PC-3 (cell line): ENCODE results near the gene TGIF2. TPM values are rescaled to one million over a fixed set of nuclear protein-coding genes. Genes with fewer than 3 reads are reported as not detected.

ENCODE experiments used
- ATAC-seq: fragments of 200-7000 bp; cut with Tn5 transposase; 2 replicates; pipeline ENCODE4 v1.9.1; 2020; ENCODE audit warnings: mild to moderate bottlenecking, moderate library complexity
- BruUV-seq: library from RNA; stranded (reverse); fragments of 400-500 nt; replicated peaks from 2 replicates; lab custom pipeline; 2021; lab: Mats Ljungman, UMichigan
- CTCF ChIA-PET: fragments of 300-600 bp; sonication (Branson Sonifier 250); formaldehyde crosslinking; loops from one replicate; lab custom pipeline; 2022; ENCODE audit warnings: antibody characterized with exemption; lab: Charles Lee
- POLR2A ChIA-PET: fragments of 300-600 bp; sonication (Branson Sonifier 250); formaldehyde crosslinking; loops from one replicate; lab custom pipeline; 2022; ENCODE audit warnings: antibody characterized with exemption; ENCODE audit not compliant: unreplicated experiment; lab: Charles Lee
- DNase-seq: peaks from one replicate; pipeline ENCODE4 v3.0.0-alpha.2; 2015
- H2AFZ ChIP-seq: fragments of 300-600 bp; sonication (generic); 2 replicates; pipeline ENCODE4 v1.6.0; 2016; ENCODE audit warnings: antibody characterized with exemption, low read length
- H3F3A ChIP-seq: fragments of 300-600 bp; sonication (generic); one replicate; pipeline ENCODE4 v1.6.0; 2017; ENCODE audit warnings: antibody characterized with exemption, low read length, control low read depth, mild to moderate bottlenecking; ENCODE audit not compliant: unreplicated experiment
- H3K27ac ChIP-seq: fragments of 300-600 bp; sonication (generic); 2 replicates; pipeline ENCODE4 v1.5.1; 2016; ENCODE audit warnings: mild to moderate bottlenecking, low read length
- H3K27me3 ChIP-seq: fragments of 300-600 bp; sonication (generic); 2 replicates; pipeline ENCODE4 v1.6.1; 2016; ENCODE audit warnings: low read length, mixed read lengths
- H3K36me3 ChIP-seq: fragments of 300-600 bp; sonication (generic); 2 replicates; pipeline ENCODE4 v1.6.1; 2016; ENCODE audit warnings: low read depth, mixed run types, low read length, mixed read lengths
- H3K4me1 ChIP-seq: fragments of 300-600 bp; sonication (generic); 2 replicates; pipeline ENCODE4 v1.5.1; 2016; ENCODE audit warnings: low read length; ENCODE audit not compliant: insufficient read depth
- H3K4me2 ChIP-seq: fragments of 300-600 bp; sonication (generic); 2 replicates; pipeline ENCODE4 v1.6.0; 2016; ENCODE audit warnings: low read length
- H3K4me3 ChIP-seq: fragments of 300-600 bp; sonication (generic); 2 replicates; pipeline ENCODE4 v1.5.1; 2016; ENCODE audit warnings: mild to moderate bottlenecking, low read length, mixed read lengths
- H3K79me2 ChIP-seq: fragments of 300-600 bp; sonication (generic); 2 replicates; pipeline ENCODE4 v1.6.1; 2017; ENCODE audit warnings: low read length, mixed read lengths
- H3K9ac ChIP-seq: fragments of 300-600 bp; sonication (generic); 2 replicates; pipeline ENCODE4 v1.6.0; 2016; ENCODE audit warnings: mild to moderate bottlenecking, low read length
- H3K9me2 ChIP-seq: fragments of 300-600 bp; sonication (generic); replicated peaks from 2 replicates; pipeline ENCODE4 v1.6.1; 2016; ENCODE audit warnings: mixed run types, low read length, mixed read lengths
- H3K9me3 ChIP-seq: fragments of 300-600 bp; sonication (generic); 2 replicates; pipeline ENCODE4 v1.6.1; 2016; ENCODE audit warnings: low read length, mixed read lengths
- H4K20me1 ChIP-seq: fragments of 300-600 bp; sonication (generic); 2 replicates; pipeline ENCODE4 v1.6.1; 2016; ENCODE audit warnings: low read length, mixed read lengths
- CTCF ChIP-seq: fragments of 300-600 bp; sonication (generic); conservative IDR thresholded peaks from 2 replicates; pipeline ENCODE4 v1.5.1; 2017; ENCODE audit warnings: antibody characterized with exemption, low read depth, mild to moderate bottlenecking, low read length
- EZH2 ChIP-seq: fragments of 300-600 bp; sonication (generic); IDR thresholded peaks from one replicate; pipeline ENCODE4 v1.6.1; 2017; ENCODE audit warnings: antibody characterized with exemption, mild to moderate bottlenecking, low read length; ENCODE audit not compliant: unreplicated experiment
- EZH2phosphoT487 ChIP-seq: fragments of 300-600 bp; sonication (generic); IDR thresholded peaks from 2 replicates; pipeline ENCODE4 v1.6.1; 2018; ENCODE audit warnings: mild to moderate bottlenecking, antibody characterized with exemption, low read length, borderline replicate concordance
- intact Hi-C: fragments of 100-400 bp; cut with micrococcal nuclease; formaldehyde crosslinking; loops from 2 replicates; pipeline ENCODE4 v1.9.0; 2023
- total RNA-seq: library from RNA; depleted of rRNA; stranded (reverse); fragments of >200 nt; gene quantifications from 2 replicates; pipeline ENCODE4 v1.2.3, GENCODE V29; 2014

TGIF2 gene
- total RNA-seq, 1 experiment from 2014 or later = 15.2 TPM

GRCh38 chr20:36544134-36545018 lies 29.0 kb upstream of the TGIF2 start:
- H3K36me3 ChIP-seq = no peaks in the 10 kb centered on the region
- TF ChIP-seq CTCF = no peak
- TF ChIP-seq EZH2 = no peak
- H3K79me2 ChIP-seq = no peaks in the 10 kb centered on the region
- peaks cover 5% of the 10 kb centered on the region; the same call in 1 of the 2 replicates for H3K4me1 ChIP-seq
- no TSS peak for BruUV-seq
- no peaks in the 10 kb centered on the region for H4K20me1 ChIP-seq
- no peak overlapping the region for H3K27ac ChIP-seq
- DNase-seq = peak; percentile 17
- no peaks in the 10 kb centered on the region for H3K9me3 ChIP-seq
- CTCF ChIA-PET = no interaction called here
- no peaks in the 10 kb centered on the region for H3F3A ChIP-seq
- no peak overlapping the region for H3K9ac ChIP-seq
- H3K4me3 ChIP-seq = no peak overlapping the region
- no peak for ATAC-seq
- intact Hi-C loops = no loop called here
- H3K4me2 ChIP-seq = no peak overlapping the region
- POLR2A ChIA-PET = no interaction called here
- no peaks in the 10 kb centered on the region for H3K27me3 ChIP-seq
- H3K9me2 ChIP-seq = no peaks in the 10 kb centered on the region
- no peak overlapping the region for H2AFZ ChIP-seq

- Histone ChIP-seq H3K4me3 (no peak overlapping the region), H3K4me1 (peaks cover 5% of the 10 kb centered on the region; the same call in 1 of the 2 replicates), H3K27me3 (no peaks in the 10 kb centered on the region), H3K4me2 (no peak overlapping the region), H3K79me2 (no peaks in the 10 kb centered on the region), H3K9me3 (no peaks in the 10 kb centered on the region), H3K36me3 (no peaks in the 10 kb centered on the region), H3F3A (no peaks in the 10 kb centered on the region), H4K20me1 (no peaks in the 10 kb centered on the region), H2AFZ (no peak overlapping the region), H3K27ac (no peak overlapping the region), H3K9me2 (no peaks in the 10 kb centered on the region), H3K9ac (no peak overlapping the region)
- ChIA-PET POLR2A (no interaction called here), CTCF (no interaction called here)
- DNase-seq (no peak), ATAC-seq (no peak)
- intact Hi-C loops = no loop called here
- BruUV-seq = no TSS peak
- TF ChIP-seq EZH2phosphoT487 (no peak), EZH2 (no peak), CTCF (no peak)
These were observed 27.2 kb upstream of the TGIF2 start for GRCh38 chr20:36546111-36546736.
